ENCODE results near the gene GMDS.

- TF ChIP-seq, protein P1, sequence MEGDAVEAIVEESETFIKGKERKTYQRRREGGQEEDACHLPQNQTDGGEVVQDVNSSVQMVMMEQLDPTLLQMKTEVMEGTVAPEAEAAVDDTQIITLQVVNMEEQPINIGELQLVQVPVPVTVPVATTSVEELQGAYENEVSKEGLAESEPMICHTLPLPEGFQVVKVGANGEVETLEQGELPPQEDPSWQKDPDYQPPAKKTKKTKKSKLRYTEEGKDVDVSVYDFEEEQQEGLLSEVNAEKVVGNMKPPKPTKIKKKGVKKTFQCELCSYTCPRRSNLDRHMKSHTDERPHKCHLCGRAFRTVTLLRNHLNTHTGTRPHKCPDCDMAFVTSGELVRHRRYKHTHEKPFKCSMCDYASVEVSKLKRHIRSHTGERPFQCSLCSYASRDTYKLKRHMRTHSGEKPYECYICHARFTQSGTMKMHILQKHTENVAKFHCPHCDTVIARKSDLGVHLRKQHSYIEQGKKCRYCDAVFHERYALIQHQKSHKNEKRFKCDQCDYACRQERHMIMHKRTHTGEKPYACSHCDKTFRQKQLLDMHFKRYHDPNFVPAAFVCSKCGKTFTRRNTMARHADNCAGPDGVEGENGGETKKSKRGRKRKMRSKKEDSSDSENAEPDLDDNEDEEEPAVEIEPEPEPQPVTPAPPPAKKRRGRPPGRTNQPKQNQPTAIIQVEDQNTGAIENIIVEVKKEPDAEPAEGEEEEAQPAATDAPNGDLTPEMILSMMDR (IDR thresholded peaks at IDR 0.05; ENCODE audit: low read length) = no peak
- no peak for TF ChIP-seq EZH2 (optimal IDR thresholded peaks at IDR 0.05; ENCODE audit: low read depth, low read length)
Measured at GRCh38 chr6:2085657-2086056, 159.7 kb downstream of the GMDS start.
